OCI-LY7 (cell line): ENCODE results near the gene AK4. TPM values are rescaled to one million over a fixed set of nuclear protein-coding genes. Genes with fewer than 3 reads are reported as not detected.

ENCODE experiments used
- BruUV-seq: library from RNA; stranded (reverse); fragments of 400-500 nt; replicated peaks from 2 replicates; lab custom pipeline; 2021; lab: Mats Ljungman, UMichigan
- CTCF ChIA-PET: fragments of 300-600 bp; sonication (Branson Sonifier 250); formaldehyde crosslinking; loops from one replicate; lab custom pipeline; 2022; ENCODE audit warnings: antibody characterized with exemption; ENCODE audit not compliant: unreplicated experiment; lab: Charles Lee
- POLR2A ChIA-PET: fragments of 300-600 bp; sonication (Branson Sonifier 250); formaldehyde crosslinking; loops from one replicate; lab custom pipeline; 2022; ENCODE audit warnings: antibody characterized with exemption; lab: Charles Lee
- DNase-seq: peaks from one replicate; pipeline ENCODE4 v3.0.0-alpha.2; 2015; ENCODE audit warnings: low spot score
- H2AFZ ChIP-seq: fragments of 200-600 bp; sonication (generic), shearing (Covaris generic); 2 replicates; pipeline ENCODE4 v1.6.1; 2014; ENCODE audit warnings: mild to moderate bottlenecking, antibody characterized with exemption, low read length, moderate library complexity
- H3K27ac ChIP-seq: fragments of 200-600 bp; sonication (generic); 2 replicates; pipeline ENCODE4 v1.5.1; 2014; ENCODE audit warnings: mixed run types, low read depth, mild to moderate bottlenecking, moderate library complexity, low read length, inconsistent platforms; ENCODE audit not compliant: poor library complexity, severe bottlenecking
- H3K36me3 ChIP-seq: fragments of 200-600 bp; sonication (generic); 2 replicates; pipeline ENCODE4 v1.6.1; 2014; ENCODE audit warnings: mild to moderate bottlenecking, antibody characterized with exemption, low read length, moderate library complexity, mixed read lengths; ENCODE audit not compliant: insufficient read depth
- H3K4me1 ChIP-seq: fragments of 200-600 bp; sonication (generic); 2 replicates; pipeline ENCODE4 v1.5.1; 2014; ENCODE audit warnings: mild to moderate bottlenecking, low read length; ENCODE audit not compliant: insufficient read depth, poor library complexity, severe bottlenecking
- H3K4me2 ChIP-seq: fragments of 200-600 bp; sonication (generic); 2 replicates; pipeline ENCODE4 v1.6.1; 2014; ENCODE audit warnings: mild to moderate bottlenecking, low read length
- H3K4me3 ChIP-seq: fragments of 200-600 bp; sonication (generic); 2 replicates; pipeline ENCODE4 v1.5.1; 2014; ENCODE audit warnings: mild to moderate bottlenecking, low read depth, low read length; ENCODE audit not compliant: poor library complexity, severe bottlenecking
- H3K79me2 ChIP-seq: fragments of 200-600 bp; sonication (generic); 2 replicates; pipeline ENCODE4 v1.6.1; 2016; ENCODE audit warnings: low read depth, mild to moderate bottlenecking, low read length, moderate library complexity, mixed read lengths; ENCODE audit not compliant: insufficient read depth
- H3K9me2 ChIP-seq: fragments of 200-600 bp; sonication (generic); 2 replicates; pipeline ENCODE4 v1.6.1; 2016; ENCODE audit warnings: mild to moderate bottlenecking, low read length, mixed read lengths; ENCODE audit not compliant: insufficient read depth
- H3K9me3 ChIP-seq: fragments of 200-600 bp; sonication (generic); 2 replicates; pipeline ENCODE4 v1.6.1; 2014; ENCODE audit warnings: mild to moderate bottlenecking, mixed run types, low read length, mixed read lengths
- H4K20me1 ChIP-seq: fragments of 200-600 bp; sonication (generic); 2 replicates; pipeline ENCODE4 v1.6.1; 2014; ENCODE audit warnings: mild to moderate bottlenecking, antibody characterized with exemption, low read length, moderate library complexity, mixed read lengths; ENCODE audit not compliant: insufficient read depth
- EZH2phosphoT487 ChIP-seq: fragments of 200-600 bp; sonication (generic); IDR thresholded peaks from 2 replicates; pipeline ENCODE4 v1.6.1; 2018; ENCODE audit warnings: low read depth, borderline replicate concordance, mild to moderate bottlenecking, mixed run types, antibody characterized with exemption, low read length, moderate library complexity, mixed read lengths
- intact Hi-C: fragments of 100-400 bp; cut with micrococcal nuclease; formaldehyde crosslinking; loops from one replicate; pipeline ENCODE4 v1.10.0; 2022; ENCODE audit not compliant: unreplicated experiment
- total RNA-seq, 2 experiments: library from RNA; depleted of rRNA in 1 of 2; stranded (reverse); fragments of >200 nt in 1 of 2; shearing (Covaris generic) in 1 of 2; gene quantifications; 2 replicates each; pipeline ENCODE4 v1.2.3, GENCODE V29; 2014 to 2022
- TF ChIP-seq, protein P1 (sequence below): fragments of 200-600 bp; sonication (generic); conservative IDR thresholded peaks from 2 replicates; pipeline ENCODE4 v1.5.1; 2014; ENCODE audit warnings: mild to moderate bottlenecking, antibody characterized with exemption, low read length, moderate library complexity, mixed read lengths

The AK4 gene
- total RNA-seq, 2 experiments from 2014 or later: 0.16 to 1.4 TPM

DNA sequence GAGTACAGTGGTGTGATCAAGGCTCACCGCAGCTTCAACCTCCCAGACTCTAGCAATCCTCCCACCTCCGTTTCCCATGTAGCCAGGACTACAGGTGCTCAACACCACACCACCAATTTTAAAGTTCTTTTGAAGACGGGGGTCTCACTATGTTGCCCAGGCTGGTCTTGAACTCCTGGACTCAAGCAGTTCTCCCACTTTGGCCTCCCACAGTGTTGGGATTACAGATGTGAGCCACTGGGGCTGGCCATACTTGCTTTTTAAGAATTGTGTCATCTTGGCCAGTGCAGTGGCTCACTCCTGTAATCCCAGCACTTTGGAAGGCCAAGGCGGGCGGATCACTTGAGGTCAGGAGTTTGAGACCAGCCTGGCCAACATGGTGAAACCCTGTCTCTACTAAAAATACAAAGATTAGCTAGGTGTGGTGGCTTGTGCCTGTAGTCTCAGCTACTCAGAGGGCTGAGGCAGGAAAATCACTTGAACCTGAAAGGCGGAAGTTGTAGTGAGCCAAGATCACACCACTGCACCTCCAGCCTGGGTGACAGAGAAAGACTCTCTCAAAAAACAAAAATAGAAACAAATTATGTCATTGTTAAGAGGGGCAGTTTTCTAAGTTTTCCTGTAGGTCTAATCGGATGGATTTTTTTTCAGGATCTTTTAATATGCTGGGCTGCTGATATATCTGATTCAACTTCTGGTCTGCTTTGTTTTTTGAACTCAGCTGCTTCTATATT, 18.7 kb downstream of the AK4 start:
- Histone ChIP-seq H3K36me3 (no peaks in the 10 kb centered on the region), H3K79me2 (no peaks in the 10 kb centered on the region), H2AFZ (no peak overlapping the region), H4K20me1 (no peaks in the 10 kb centered on the region), H3K9me2 (no peaks in the 10 kb centered on the region), H3K4me3 (no peak overlapping the region), H3K4me2 (no peak overlapping the region), H3K4me1 (no peaks in the 10 kb centered on the region), H3K27ac (no peak overlapping the region), H3K9me3 (no peaks in the 10 kb centered on the region)
- no TSS peak for BruUV-seq
- ChIA-PET POLR2A (no interaction called here), CTCF (no interaction called here)
- intact Hi-C loops: no loop called here
- TF ChIP-seq EZH2phosphoT487: no peak
- TF ChIP-seq, protein P1, sequence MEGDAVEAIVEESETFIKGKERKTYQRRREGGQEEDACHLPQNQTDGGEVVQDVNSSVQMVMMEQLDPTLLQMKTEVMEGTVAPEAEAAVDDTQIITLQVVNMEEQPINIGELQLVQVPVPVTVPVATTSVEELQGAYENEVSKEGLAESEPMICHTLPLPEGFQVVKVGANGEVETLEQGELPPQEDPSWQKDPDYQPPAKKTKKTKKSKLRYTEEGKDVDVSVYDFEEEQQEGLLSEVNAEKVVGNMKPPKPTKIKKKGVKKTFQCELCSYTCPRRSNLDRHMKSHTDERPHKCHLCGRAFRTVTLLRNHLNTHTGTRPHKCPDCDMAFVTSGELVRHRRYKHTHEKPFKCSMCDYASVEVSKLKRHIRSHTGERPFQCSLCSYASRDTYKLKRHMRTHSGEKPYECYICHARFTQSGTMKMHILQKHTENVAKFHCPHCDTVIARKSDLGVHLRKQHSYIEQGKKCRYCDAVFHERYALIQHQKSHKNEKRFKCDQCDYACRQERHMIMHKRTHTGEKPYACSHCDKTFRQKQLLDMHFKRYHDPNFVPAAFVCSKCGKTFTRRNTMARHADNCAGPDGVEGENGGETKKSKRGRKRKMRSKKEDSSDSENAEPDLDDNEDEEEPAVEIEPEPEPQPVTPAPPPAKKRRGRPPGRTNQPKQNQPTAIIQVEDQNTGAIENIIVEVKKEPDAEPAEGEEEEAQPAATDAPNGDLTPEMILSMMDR: no peak
- DNase-seq: no peak

DNA sequence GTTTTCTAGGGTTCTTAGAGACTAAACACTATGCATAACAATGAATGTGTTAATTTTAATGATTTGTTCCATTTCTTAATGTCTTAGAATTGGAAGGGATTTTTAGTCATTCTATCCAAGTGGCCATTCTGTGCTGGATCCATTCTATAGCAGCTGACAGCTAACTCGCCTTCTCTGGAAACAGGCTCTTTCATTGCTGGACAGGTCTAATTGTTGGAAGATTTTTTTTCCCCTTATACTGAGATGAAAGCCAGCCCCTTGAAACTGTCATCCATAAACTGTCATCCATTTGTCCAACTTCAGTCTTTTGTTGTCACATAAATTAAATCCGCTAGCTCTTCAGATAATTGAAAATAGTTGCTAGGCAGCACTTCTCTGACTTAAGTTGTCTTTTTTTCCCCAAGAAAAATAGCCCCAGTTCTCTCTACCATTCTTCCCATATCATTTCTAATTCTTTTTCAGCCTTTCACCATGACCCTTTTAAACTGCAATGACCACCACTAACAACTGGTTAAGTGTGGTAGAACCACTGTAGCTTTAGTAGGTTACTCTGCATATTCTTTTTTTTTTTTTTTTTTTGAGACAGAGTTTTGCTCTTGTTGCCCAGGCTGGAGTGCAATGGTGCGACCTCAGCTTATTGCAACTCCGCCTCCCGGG, 19.7 kb downstream of the AK4 start:
- TF ChIP-seq EZH2phosphoT487: no peak
- TF ChIP-seq, protein P1: no peak
- no peaks in the 10 kb centered on the region for H3K36me3 ChIP-seq
- H3K9me2 ChIP-seq: no peaks in the 10 kb centered on the region
- ChIA-PET POLR2A (interaction anchor here (0.7 kb wide), 1 partner anchor 308 kb away, joined by 3 read pairs; no protein-coding TSS in a partner anchor), CTCF (no interaction called here)
- no peaks in the 10 kb centered on the region for H3K9me3 ChIP-seq
- no peaks in the 10 kb centered on the region for H3K4me1 ChIP-seq
- H3K79me2 ChIP-seq: no peaks in the 10 kb centered on the region
- intact Hi-C loops: no loop called here
- H3K4me3 ChIP-seq: no peak overlapping the region
- BruUV-seq: no TSS peak
- no peaks in the 10 kb centered on the region for H4K20me1 ChIP-seq
- DNase-seq: no peak
- no peak overlapping the region for H3K4me2 ChIP-seq
- no peak overlapping the region for H2AFZ ChIP-seq
- no peak overlapping the region for H3K27ac ChIP-seq

DNA sequence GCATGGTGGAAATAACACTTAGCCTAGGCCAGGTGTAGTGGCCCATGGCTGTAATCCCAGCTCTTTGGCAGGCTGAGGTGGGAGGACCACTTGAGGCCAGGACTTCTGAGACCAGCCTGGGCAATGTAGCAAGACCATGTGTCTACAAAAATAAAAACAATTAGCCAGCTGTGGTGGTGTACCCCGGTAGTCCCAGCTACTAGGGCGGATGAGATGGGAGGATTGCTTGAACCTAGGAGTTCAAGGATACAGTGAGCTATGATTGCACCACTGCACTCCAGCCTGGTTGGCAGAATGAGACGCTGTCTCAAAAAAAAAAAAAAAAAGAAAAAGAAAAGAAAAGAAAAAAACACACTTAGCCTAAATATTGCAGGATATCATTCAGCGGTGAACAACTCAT, 20.9 kb downstream of the AK4 start:
- H3K4me1 ChIP-seq: no peaks in the 10 kb centered on the region
- ChIA-PET CTCF (no interaction called here), POLR2A (interaction anchor here (0.6 to 0.7 kb wide), 2 partner anchors 412 to 773 kb away, joined by 4 read pairs; no protein-coding TSS in a partner anchor)
- H3K9me3 ChIP-seq: no peaks in the 10 kb centered on the region
- intact Hi-C loops: no loop called here
- H3K4me3 ChIP-seq: no peak overlapping the region
- no TSS peak for BruUV-seq
- H2AFZ ChIP-seq: no peak overlapping the region
- DNase-seq: no peak
- no peak overlapping the region for H3K27ac ChIP-seq
- H3K79me2 ChIP-seq: no peaks in the 10 kb centered on the region
- H3K36me3 ChIP-seq: no peaks in the 10 kb centered on the region
- no peak overlapping the region for H3K4me2 ChIP-seq
- no peaks in the 10 kb centered on the region for H3K9me2 ChIP-seq
- no peaks in the 10 kb centered on the region for H4K20me1 ChIP-seq
- TF ChIP-seq, protein P1: no peak
- no peak for TF ChIP-seq EZH2phosphoT487
